Measurements from ENCODE around the gene GRK5.
A peak's percentile ranks its signal among the peaks of the same experiment; 100 is the strongest.

Gene GRK5

GRCh38 chr10:119341459-119342301, 134.3 kb downstream of the GRK5 start:
- peak; percentile 34 for DNase-seq (ENCODE audit: low read depth)

- no peak for DNase-seq (ENCODE audit: low read depth)
Measured at GRCh38 chr10:119342335-119342734, 135.0 kb downstream of the GRK5 start.

GRCh38 chr10:119343011-119343601, 135.7 kb downstream of the GRK5 start:
- no peak for DNase-seq (ENCODE audit: low read depth)

- DNase-seq (ENCODE audit: low read depth), result no peak
Measured at GRCh38 chr10:119344381-119344780, 137.0 kb downstream of the GRK5 start.

- no peak for DNase-seq (ENCODE audit: low read depth)
Measured at GRCh38 chr10:119346095-119346832, 138.9 kb downstream of the GRK5 start.

- no peak for DNase-seq (ENCODE audit: low read depth)
Measured at GRCh38 chr10:119347181-119347974, 140.0 kb downstream of the GRK5 start.

GRCh38 chr10:119348106-119348505, 140.7 kb downstream of the GRK5 start:
- DNase-seq (ENCODE audit: low read depth), result no peak

GRCh38 chr10:119348516-119349240, 141.3 kb downstream of the GRK5 start:
- DNase-seq (ENCODE audit: low read depth), result no peak

- no peak for DNase-seq (ENCODE audit: low read depth)
Measured at GRCh38 chr10:119349341-119349740, 142.0 kb downstream of the GRK5 start.

- no peak for DNase-seq (ENCODE audit: low read depth)
Measured at GRCh38 chr10:119349937-119350501, 142.6 kb downstream of the GRK5 start.

- no peak for DNase-seq (ENCODE audit: low read depth)
Measured at GRCh38 chr10:119350502-119351097, 143.2 kb downstream of the GRK5 start.

GRCh38 chr10:119351189-119351588, 143.8 kb downstream of the GRK5 start:
- DNase-seq (ENCODE audit: low read depth), result no peak

GRCh38 chr10:119352042-119352441, 144.7 kb downstream of the GRK5 start:
- DNase-seq (ENCODE audit: low read depth), result no peak

- DNase-seq (ENCODE audit: low read depth), result no peak
Measured at GRCh38 chr10:119352807-119353206, 145.4 kb downstream of the GRK5 start.

GRCh38 chr10:119353421-119353820, 146.1 kb downstream of the GRK5 start:
- no peak for DNase-seq (ENCODE audit: low read depth)

GRCh38 chr10:119355930-119356329, 148.6 kb downstream of the GRK5 start:
- DNase-seq (ENCODE audit: low read depth), result no peak

GRCh38 chr10:119357412-119358151, 150.2 kb downstream of the GRK5 start:
- no peak for DNase-seq (ENCODE audit: low read depth)

GRCh38 chr10:119358152-119358512, 150.8 kb downstream of the GRK5 start:
- no peak for DNase-seq (ENCODE audit: low read depth)

GRCh38 chr10:119358567-119358966, 151.2 kb downstream of the GRK5 start:
- DNase-seq (ENCODE audit: low read depth), result no peak

GRCh38 chr10:119359025-119359424, 151.7 kb downstream of the GRK5 start:
- DNase-seq (ENCODE audit: low read depth), result no peak
